H1 (cell line): ENCODE results near the gene JPH3. TPM values are rescaled to one million over a fixed set of nuclear protein-coding genes. Genes with fewer than 3 reads are reported as not detected.

Experiments used
- CTCF ChIA-PET: fragments of 300-600 bp; sonication (Branson Sonifier 250); formaldehyde crosslinking; loops from one replicate; lab custom pipeline; 2021; ENCODE audit not compliant: partially characterized antibody; lab: Charles Lee
- POLR2A ChIA-PET: fragments of 300-600 bp; sonication (Branson Sonifier 250); formaldehyde crosslinking; loops from one replicate; lab custom pipeline; 2021; ENCODE audit warnings: inconsistent platforms; ENCODE audit not compliant: partially characterized antibody; lab: Charles Lee
- DNase-seq, 2 experiments: peaks; one replicate each; pipeline versions ENCODE4 v3.0.0 to v3.0.0-alpha.2; 2010 to 2022; ENCODE audit warnings: low spot score in 2 of 2, low read depth in 1 of 2, mixed read lengths in 1 of 2
- FAIRE-seq: peaks from 2 replicates; lab custom pipeline; 2011; peaks lifted over from hg19 to GRCh38; lab: Jason Lieb, UNC
- H2AFZ ChIP-seq: 2 replicates; pipeline ENCODE4 v1.8.1; 2012; ENCODE audit warnings: low read length, inconsistent platforms
- H2AK5ac ChIP-seq: 2 replicates; pipeline ENCODE4 v1.6.1; 2013; ENCODE audit warnings: low read depth, low read length
- H2BK120ac ChIP-seq: replicated peaks from 2 replicates; pipeline ENCODE3; 2013; ENCODE audit warnings: low read depth, low read length, inconsistent platforms
- H2BK12ac ChIP-seq: 2 replicates; pipeline ENCODE4 v1.6.1; 2013; ENCODE audit warnings: low read depth, low read length
- H2BK15ac ChIP-seq: 2 replicates; pipeline ENCODE4 v1.6.1; 2013; ENCODE audit warnings: low read length
- H2BK20ac ChIP-seq: 2 replicates; pipeline ENCODE4 v1.6.1; 2013; ENCODE audit warnings: low read length
- H2BK5ac ChIP-seq: 2 replicates; pipeline ENCODE4 v1.6.1; 2013; ENCODE audit warnings: low read depth, low read length
- H3K14ac ChIP-seq: 2 replicates; pipeline ENCODE4 v1.6.1; 2013; ENCODE audit warnings: inconsistent platforms; ENCODE audit not compliant: insufficient read length
- H3K18ac ChIP-seq: 2 replicates; pipeline ENCODE4 v1.6.1; 2013; ENCODE audit warnings: low read length; ENCODE audit errors: extremely low read depth
- H3K23ac ChIP-seq: 2 replicates; pipeline ENCODE4 v1.6.1; 2013; ENCODE audit warnings: inconsistent platforms; ENCODE audit not compliant: insufficient read length
- H3K23me2 ChIP-seq: 2 replicates; pipeline ENCODE4 v1.6.1; 2013; ENCODE audit warnings: low read depth, low read length
- H3K27ac ChIP-seq: 2 replicates; pipeline ENCODE4 v1.6.1; 2011; ENCODE audit warnings: low read depth, low read length, inconsistent platforms
- H3K27me3 ChIP-seq, 4 experiments: replicated peaks in 1 of 4; 1 replicate in 1 of 4; 2 replicates in 3 of 4; pipeline versions ENCODE4 v1.6.1 to v1.8.1; 2011 to 2013; ENCODE audit warnings: low read length in 3 of 4, mild to moderate bottlenecking in 3 of 4, inconsistent platforms in 2 of 4, mixed read lengths in 2 of 4, moderate library complexity in 1 of 4; ENCODE audit not compliant: control insufficient read depth in 3 of 4, insufficient read depth in 3 of 4; ENCODE audit errors: extremely low read depth in 1 of 4
- H3K36me3 ChIP-seq, 4 experiments: 2 replicates each; pipeline versions ENCODE4 v1.6.1 to v1.8.1; 2011 to 2013; ENCODE audit warnings: mild to moderate bottlenecking in 4 of 4, low read length in 3 of 4, moderate library complexity in 2 of 4, control low read depth in 1 of 4, inconsistent platforms in 1 of 4; ENCODE audit not compliant: insufficient read depth in 4 of 4, control insufficient read depth in 2 of 4
- H3K4ac ChIP-seq: replicated peaks from 2 replicates; pipeline ENCODE3; 2013; ENCODE audit warnings: low read length, low read depth, mixed read lengths, inconsistent platforms; ENCODE audit not compliant: insufficient read length
- H3K4me1 ChIP-seq, 4 experiments: replicated peaks in 1 of 4; 1 replicate in 1 of 4; 2 replicates in 3 of 4; pipeline versions ENCODE4 v1.6.1 to v1.8.1; 2011 to 2013; ENCODE audit warnings: low read length in 3 of 4, inconsistent platforms in 2 of 4, mixed read lengths in 1 of 4; ENCODE audit not compliant: insufficient read depth in 4 of 4, control insufficient read depth in 3 of 4
- H3K4me2 ChIP-seq, 2 experiments: 2 replicates each; pipeline versions ENCODE4 v1.6.1 to v1.8.1; 2011 to 2013; ENCODE audit warnings: low read depth in 2 of 2, low read length in 2 of 2, control low read depth in 1 of 2, inconsistent platforms in 1 of 2, mild to moderate bottlenecking in 1 of 2; ENCODE audit not compliant: insufficient read depth in 1 of 2
- H3K4me3 ChIP-seq, 4 experiments: fragments of 200-600, 300-600 bp in 1 of 4; sonication (generic), shearing (Covaris generic), sonication (Bioruptor Twin) in 1 of 4; 2 replicates each; pipeline versions ENCODE4 v1.5.1 to v1.8.1; 2011 to 2016; ENCODE audit warnings: low read length in 4 of 4, low read depth in 3 of 4, control low read depth in 2 of 4, inconsistent platforms in 2 of 4, mild to moderate bottlenecking in 2 of 4, mixed read lengths in 1 of 4, moderate library complexity in 1 of 4; ENCODE audit not compliant: insufficient read depth in 2 of 4; ENCODE audit errors: extremely low read depth in 1 of 4
- H3K56ac ChIP-seq: replicated peaks from 2 replicates; pipeline ENCODE3; 2013; ENCODE audit warnings: low read depth, mild to moderate bottlenecking, mixed read lengths, low read length, inconsistent platforms; ENCODE audit not compliant: insufficient read length
- H3K79me1 ChIP-seq: 2 replicates; pipeline ENCODE4 v1.6.1; 2013; ENCODE audit warnings: low read depth, low read length, control low read depth
- H3K79me2 ChIP-seq, 2 experiments: 2 replicates each; pipeline versions ENCODE4 v1.6.1 to v1.8.1; 2012 to 2013; ENCODE audit warnings: low read length in 2 of 2, mild to moderate bottlenecking in 2 of 2, inconsistent platforms in 1 of 2; ENCODE audit not compliant: insufficient read depth in 2 of 2, control insufficient read depth in 1 of 2
- H3K9ac ChIP-seq, 4 experiments: replicated peaks in 1 of 4; 1 replicate in 1 of 4; 2 replicates in 3 of 4; pipeline versions ENCODE4 v1.6.1 to v1.8.1; 2011 to 2013; ENCODE audit warnings: low read depth in 3 of 4, low read length in 3 of 4, control low read depth in 2 of 4, mild to moderate bottlenecking in 2 of 4, moderate library complexity in 2 of 4, inconsistent platforms in 1 of 4; ENCODE audit errors: extremely low read depth in 1 of 4
- H3K9me3 ChIP-seq, 2 experiments: 2 replicates each; pipeline versions ENCODE4 v1.6.1 to v1.8.1; 2012 to 2013; ENCODE audit warnings: mild to moderate bottlenecking in 2 of 2, moderate library complexity in 2 of 2, control low read depth in 1 of 2, inconsistent platforms in 1 of 2, low read depth in 1 of 2, low read length in 1 of 2, mixed read lengths in 1 of 2; ENCODE audit not compliant: insufficient read depth in 2 of 2
- H4K20me1 ChIP-seq, 2 experiments: replicated peaks in 1 of 2; 2 replicates each; pipeline versions ENCODE3 to v1.8.1; 2011 to 2013; ENCODE audit warnings: inconsistent platforms in 2 of 2, low read length in 2 of 2, mild to moderate bottlenecking in 1 of 2; ENCODE audit not compliant: insufficient read depth in 2 of 2, control insufficient read depth in 1 of 2
- H4K5ac ChIP-seq: 2 replicates; pipeline ENCODE4 v1.6.1; 2013; ENCODE audit warnings: low read length, low read depth, mixed read lengths, inconsistent platforms; ENCODE audit not compliant: insufficient read length
- H4K8ac ChIP-seq: 2 replicates; pipeline ENCODE4 v1.8.0; 2013; ENCODE audit warnings: mild to moderate bottlenecking, moderate library complexity, low read length, inconsistent platforms; ENCODE audit not compliant: insufficient read depth; ENCODE audit errors: extremely low read depth
- H4K91ac ChIP-seq: replicated peaks from 2 replicates; pipeline ENCODE3; 2013; ENCODE audit warnings: low read length, mixed read lengths, inconsistent platforms; ENCODE audit not compliant: insufficient read length
- ASH2L ChIP-seq: fragments of 200-600, 300-600 bp; sonication (generic); IDR thresholded peaks from one replicate; pipeline ENCODE4 v1.7.1; 2017; ENCODE audit warnings: low read length
- CBX5 ChIP-seq: fragments of 300-800, 300-1000 bp; sonication (generic); IDR thresholded peaks from 2 replicates; pipeline ENCODE4 v1.7.1; 2016; ENCODE audit warnings: antibody characterized with exemption, low read length, low read depth
- CHD1 ChIP-seq: IDR thresholded peaks from 2 replicates; pipeline ENCODE4 v1.6.1; 2012; ENCODE audit warnings: low read depth, low read length, improper control_type of control experiment
- CTCF ChIP-seq, 3 experiments: IDR thresholded peaks; 1 replicate in 2 of 3; 2 replicates in 1 of 3; pipeline versions ENCODE4 v1.5.1 to v1.6.1; 2011; ENCODE audit warnings: low read length in 3 of 3, mild to moderate bottlenecking in 3 of 3, inconsistent platforms in 2 of 3, low read depth in 1 of 3, moderate library complexity in 1 of 3; ENCODE audit not compliant: insufficient read depth in 1 of 3; ENCODE audit errors: control extremely low read depth in 1 of 3
- KDM1A ChIP-seq: fragments of 200-600, 300-600 bp; sonication (generic); IDR thresholded peaks from 2 replicates; pipeline ENCODE4 v1.7.1; 2016; ENCODE audit warnings: mild to moderate bottlenecking, low read length, borderline replicate concordance
- MAX ChIP-seq: IDR thresholded peaks from 2 replicates; pipeline ENCODE4 v1.6.1; 2012; ENCODE audit warnings: inconsistent platforms
- RXRA ChIP-seq: IDR thresholded peaks from 2 replicates; pipeline ENCODE4 v1.6.1; 2011; ENCODE audit warnings: low read depth, mild to moderate bottlenecking, low read length, moderate library complexity; ENCODE audit not compliant: insufficient read depth
- SIX5 ChIP-seq: IDR thresholded peaks from 2 replicates; pipeline ENCODE4 v1.6.1; 2011; ENCODE audit warnings: mild to moderate bottlenecking, low read depth, low read length
- TCF12 ChIP-seq: IDR thresholded peaks from 2 replicates; pipeline ENCODE4 v1.6.1; 2011; ENCODE audit warnings: low read depth, mild to moderate bottlenecking, low read length
- WGBS, 2 experiments: shearing (Covaris generic) in 1 of 2; methylation state at CpG; one replicate each; pipeline versions ENCODE4 v1.1.6 to v1.1.7; 2013 to 2015; ENCODE audit warnings: low lambda C conversion rate in 2 of 2, mixed read lengths in 2 of 2, inconsistent platforms in 1 of 2, low coverage in 1 of 2, missing lambda C conversion rate in 1 of 2; ENCODE audit not compliant: insufficient replicate concordance in 2 of 2, insufficient coverage in 1 of 2, insufficient read length in 1 of 2; ENCODE audit errors: extremely low coverage in 1 of 2, missing lambda C conversion rate in 1 of 2; 5-methylcytosine and 5-hydroxymethylcytosine counted together
- polyA plus RNA-seq, 7 experiments: library from polyadenylated mRNA; depleted of rRNA in 3 of 7; stranded (reverse) in 5 of 7; unstranded in 2 of 7; fragments of >200 nt in 5 of 7; fragments of 200-250 nt in 2 of 7; gene quantifications; 1 replicate in 5 of 7; 2 replicates in 1 of 7; 4 replicates in 1 of 7; pipeline versions ENCODE4 v1.2.1 to v1.2.3, GENCODE V29; 2011 to 2013; ENCODE audit warnings: missing spikeins in 2 of 7, mixed read lengths in 2 of 7
- total RNA-seq: library from RNA; stranded (reverse); fragmentation: NEBNext Ultra II Directional; extraction: Animal tissue kit (Norgen Biotek cat#: 25700); gene quantifications from 2 replicates; pipeline ENCODE4 v1.2.1, GENCODE V29; 2021

Gene JPH3
- total and polyA plus RNA-seq, 2 of the 8 experiments (the other 6 are each of a cell fraction or from before 2014, with no cell fraction given), result 10.3 to 28.3 TPM

- no peak overlapping the region for H3K9ac ChIP-seq
- H4K91ac ChIP-seq, result no peak overlapping the region
- H3K9me3 ChIP-seq, result no peaks in the 10 kb centered on the region
- H3K4me3 ChIP-seq, result no peak overlapping the region
- H4K5ac ChIP-seq, result no peak overlapping the region
- H3K4ac ChIP-seq, result no peak overlapping the region
- H2BK20ac ChIP-seq, result no peak overlapping the region
- H2BK5ac ChIP-seq, result no peak overlapping the region; the same call in 1 of the 2 replicates
- no peak overlapping the region for H3K18ac ChIP-seq
- H2AFZ ChIP-seq, result no peak overlapping the region
- H4K20me1 ChIP-seq, result peaks cover 7 to 14% of the 10 kb centered on the region in 2 experiments
- no peaks in the 10 kb centered on the region for H3K23me2 ChIP-seq
- peaks cover 6 to 36% (median 19%) of the 10 kb centered on the region in 4 experiments; a peak in 7 of 8 replicates for H3K36me3 ChIP-seq
- 86% methylated on average over 10 of the region's 12 CpGs; no CpG with 5 or more reads in 1 of the 2 experiments for WGBS, 2 experiments
- H2BK12ac ChIP-seq, result no peak overlapping the region
- no peak overlapping the region for H3K23ac ChIP-seq
- FAIRE-seq (no peak), DNase-seq (no peak)
- no peak overlapping the region for H2AK5ac ChIP-seq
- no peak overlapping the region for H3K27ac ChIP-seq
- no peak overlapping the region for H3K56ac ChIP-seq
- no peaks in the 10 kb centered on the region for H3K79me2 ChIP-seq
- H3K4me1 ChIP-seq, result no peaks in the 10 kb centered on the region; a peak in 1 of 7 replicates
- ChIA-PET POLR2A (interaction anchor here (1.2 kb wide), 1 partner anchor 13 kb away, joined by 4 read pairs; no protein-coding TSS in a partner anchor), CTCF (interaction anchor here (0.7 to 2.0 kb wide), 7 partner anchors 10 to 492 kb away, joined by 3 to 7 read pairs (median 4); no protein-coding TSS in a partner anchor)
- no peak overlapping the region for H4K8ac ChIP-seq
- H3K27me3 ChIP-seq, result no peaks in the 10 kb centered on the region
- H3K14ac ChIP-seq, result no peak overlapping the region
- no peak overlapping the region for H3K4me2 ChIP-seq
- no peak overlapping the region for H2BK15ac ChIP-seq
- no peaks in the 10 kb centered on the region for H3K79me1 ChIP-seq
- H2BK120ac ChIP-seq, result no peak overlapping the region
- TF ChIP-seq CHD1 (no peak), RXRA (no peak), CTCF (IDR thresholded peaks at IDR 0.05; ENCODE audit: control extremely low read depth in 1 of 3, insufficient read depth in 1 of 3, low read depth in 1 of 3, low read length in 3 of 3) (no peak), CBX5 (no peak), MAX (no peak), SIX5 (no peak), ASH2L (no peak), KDM1A (no peak), TCF12 (no peak)
These were observed 93.2 kb downstream of the JPH3 start for GRCh38 chr16:87695534-87695933.
